Measurements from ENCODE around the gene IFNL4.
A peak's percentile ranks its signal among the peaks of the same experiment; 100 is the strongest.
"Not testable (repeated sequence)": the region's sequence is repeated elsewhere in the genome, so short reads cannot be mapped to it uniquely, and the experiment has no call there.

IFNL4 gene

DNA sequence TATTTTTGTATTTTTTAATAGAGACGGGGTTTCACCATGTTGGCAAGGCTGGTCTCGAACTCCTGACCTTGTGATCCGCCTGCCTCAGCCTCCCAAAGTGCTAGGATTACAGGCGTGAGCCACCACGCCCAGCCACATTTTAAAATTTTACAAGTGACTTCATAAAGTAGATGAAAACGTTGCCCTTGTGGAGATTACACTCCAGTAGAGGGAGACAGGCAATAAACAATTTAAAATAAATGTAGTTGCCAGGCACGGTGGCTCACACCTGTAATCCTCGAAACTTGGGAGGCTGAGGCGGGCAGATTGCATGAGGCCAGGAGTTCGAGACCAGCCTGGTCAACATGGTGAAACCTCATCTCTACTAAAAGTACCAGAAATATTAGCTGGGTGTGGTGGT is 29.5 kb downstream of the IFNL4 start:
- DNase-seq, result peak; percentile 13

DNA sequence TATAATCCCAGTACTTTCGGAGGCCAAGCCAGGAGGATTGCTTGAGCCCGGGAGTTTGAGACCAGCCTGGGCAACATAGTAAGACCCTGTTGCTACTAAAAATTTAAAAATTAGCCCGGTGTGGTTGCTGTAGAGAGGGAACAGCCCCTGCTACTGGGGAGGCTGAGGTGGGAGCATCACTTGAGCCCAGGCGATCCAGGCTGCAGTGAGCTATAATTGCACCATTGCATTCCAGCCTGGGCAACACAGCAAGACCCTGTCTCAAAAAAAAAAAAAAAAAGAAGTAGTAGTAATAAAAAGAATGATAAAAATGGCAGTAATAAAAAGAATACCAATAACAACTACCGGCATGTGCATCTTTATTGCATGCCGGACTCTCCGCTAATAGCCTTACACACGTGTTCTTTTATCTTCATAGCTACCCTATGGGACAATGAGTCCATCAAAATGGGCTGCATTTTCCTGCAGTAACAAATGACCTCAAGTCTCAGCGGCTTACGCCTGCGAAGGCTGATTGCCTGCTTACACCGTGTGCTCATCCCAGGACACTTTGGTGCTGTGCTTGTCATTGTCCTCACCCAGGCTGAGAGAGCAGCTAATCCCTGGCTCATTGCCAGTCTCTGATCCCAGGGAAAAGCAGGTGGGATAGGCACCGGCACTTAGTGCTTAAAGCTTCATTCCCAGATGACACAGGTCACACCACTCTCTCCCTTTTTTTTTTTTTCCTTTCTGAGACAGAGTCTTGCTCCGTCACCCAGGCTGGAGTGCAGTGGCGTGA is 30.2 kb downstream of the IFNL4 start:
- DNase-seq, result no peak

DNA sequence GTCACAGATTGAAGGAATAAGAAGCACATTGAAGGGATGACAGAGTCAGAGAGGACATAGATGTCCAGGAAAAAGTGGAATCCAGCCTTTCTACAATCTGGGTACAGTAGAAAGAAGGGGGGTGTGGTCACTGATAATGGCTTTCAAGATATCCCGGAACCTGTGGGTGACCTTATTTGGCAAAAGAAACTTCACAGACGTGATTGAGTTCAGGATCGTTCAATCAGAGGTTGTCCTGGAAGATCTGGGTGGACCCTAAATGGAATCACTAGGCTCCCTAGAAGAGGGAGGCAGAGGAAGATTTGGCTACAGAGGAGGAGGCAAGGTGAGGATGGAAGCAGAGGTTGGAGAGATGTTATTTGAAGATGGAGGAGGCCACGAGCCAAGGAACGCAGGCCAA is 31.6 kb downstream of the IFNL4 start:
- DNase-seq, result no peak

GRCh38 chr19:39215323-39215722 is 33.3 kb downstream of the IFNL4 start:
- DNase-seq, result not testable (repeated sequence)

DNA sequence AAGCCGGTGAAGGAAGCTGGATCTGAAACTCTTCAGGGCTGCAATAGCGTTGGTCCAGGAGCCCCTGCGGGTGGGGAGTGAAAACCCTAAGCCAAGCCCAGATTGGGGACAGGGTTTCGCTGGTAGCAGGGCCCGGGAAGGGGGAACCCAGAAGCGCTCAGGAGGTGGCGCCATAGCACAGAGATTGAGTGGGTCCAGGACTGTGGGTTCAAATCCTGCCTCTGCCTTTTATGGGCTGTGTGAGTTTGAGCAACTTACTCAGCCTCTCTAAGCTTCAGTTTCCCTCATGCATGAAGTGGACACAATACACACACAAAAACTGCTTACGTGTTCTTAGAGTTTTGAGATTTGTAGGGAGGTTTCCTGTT is 36.3 kb downstream of the IFNL4 start:
- peak; percentile 73 for DNase-seq

DNA sequence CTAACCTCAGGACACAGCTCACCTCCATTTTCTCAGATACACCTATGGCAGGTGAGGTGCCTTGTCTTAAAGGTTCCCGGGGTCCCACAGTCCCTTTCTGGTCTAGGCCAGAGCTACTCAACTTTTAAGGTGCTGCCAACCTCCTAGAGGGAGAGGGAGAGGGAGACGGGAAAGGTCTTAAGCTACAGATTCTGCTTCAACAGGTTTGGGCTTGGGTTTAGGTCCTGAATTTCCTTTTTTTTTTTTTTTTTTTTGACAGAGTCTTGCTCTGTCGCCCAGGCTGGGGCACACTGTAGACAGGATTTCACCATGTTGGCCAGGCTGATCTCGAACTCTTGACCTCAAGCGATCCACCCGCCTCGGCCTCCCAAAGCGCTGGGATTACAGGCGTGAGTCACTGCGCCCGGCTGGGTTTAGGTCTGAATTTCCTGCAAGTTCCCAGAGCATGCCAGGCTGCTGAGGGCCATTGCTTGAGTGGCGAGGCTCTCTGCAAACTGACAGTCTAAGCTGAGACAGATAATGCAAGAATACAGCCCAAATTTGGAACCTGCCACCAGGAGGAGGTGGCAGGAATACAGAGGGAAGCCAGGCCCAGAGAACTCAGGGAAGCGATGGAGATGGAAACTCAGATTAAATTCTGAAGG is 36.8 kb downstream of the IFNL4 start:
- DNase-seq, result no peak

DNA sequence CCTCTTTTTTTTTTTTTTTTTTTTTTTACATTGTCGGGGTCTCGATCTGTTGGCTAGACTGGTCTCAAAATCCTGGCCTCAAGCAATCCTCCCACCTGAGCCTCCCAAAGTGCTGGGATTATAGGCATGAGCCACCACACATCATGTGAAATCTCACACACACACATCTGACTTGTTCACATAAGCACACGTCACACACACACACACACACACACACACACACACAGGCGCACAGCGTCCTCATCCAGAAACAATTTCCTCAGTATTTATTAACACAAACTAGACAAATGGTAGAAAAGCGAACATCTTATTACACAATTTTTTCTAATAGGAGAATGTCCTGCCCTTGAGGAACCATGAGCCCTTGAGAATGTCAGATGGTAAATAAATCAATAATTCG is 39.5 kb downstream of the IFNL4 start:
- no peak for DNase-seq

GRCh38 chr19:39208175-39208795 is 40.4 kb downstream of the IFNL4 start:
- DNase-seq, result no peak

- no peak for DNase-seq
These were observed 41.3 kb downstream of the IFNL4 start for GRCh38 chr19:39207293-39207836.

- DNase-seq, result no peak
These were observed 42.5 kb downstream of the IFNL4 start for GRCh38 chr19:39206122-39206521.

- DNase-seq, result no peak
These were observed 43.2 kb downstream of the IFNL4 start for GRCh38 chr19:39205449-39205764.

DNA sequence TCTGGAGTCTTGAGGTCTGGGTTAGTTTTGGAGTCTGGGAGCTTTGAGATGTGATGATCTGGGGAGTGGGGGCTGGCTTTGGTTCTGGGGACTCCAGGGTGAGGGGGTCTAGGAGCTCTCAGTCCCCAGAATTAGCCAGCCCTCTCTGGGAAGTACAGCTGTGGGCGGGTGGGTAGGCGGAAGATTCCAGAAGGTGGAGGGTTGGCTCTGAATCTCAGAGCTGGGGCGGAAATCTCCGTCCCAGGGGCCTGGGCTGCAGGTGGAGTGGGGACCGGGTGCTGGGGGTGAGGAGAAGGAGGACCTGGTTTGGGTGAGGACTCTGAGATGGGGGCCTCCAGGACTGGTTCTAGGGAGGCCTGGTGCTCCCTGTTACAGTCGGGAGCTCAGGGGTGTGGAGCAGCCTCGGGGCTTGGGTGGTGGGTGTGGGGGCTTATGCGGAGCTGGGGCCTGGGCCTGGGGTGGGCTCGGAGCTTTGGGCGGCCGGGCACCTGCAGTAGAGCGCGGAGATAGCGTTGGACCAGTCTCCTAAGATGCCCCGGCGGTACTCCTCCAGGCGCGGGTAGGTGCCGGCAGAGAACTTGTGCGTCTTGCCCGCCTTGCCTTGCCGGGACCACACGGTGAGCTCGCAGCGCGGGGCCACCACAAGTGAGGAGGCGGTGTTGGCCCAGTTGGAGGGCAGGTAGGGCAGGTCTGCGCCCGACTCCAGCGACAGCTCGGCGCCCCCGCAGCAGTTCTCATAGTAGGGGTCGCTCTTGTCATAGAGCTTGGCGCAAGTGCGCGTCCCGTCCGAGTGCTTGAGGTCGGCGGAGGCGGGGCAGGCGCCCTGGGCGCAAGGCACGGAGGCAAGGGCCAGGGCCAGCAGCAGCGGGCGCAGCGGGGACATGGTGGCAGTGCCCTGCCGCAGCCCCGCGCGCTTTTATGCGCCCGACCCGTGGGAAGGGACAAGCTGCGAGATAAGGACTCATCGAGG is 45.0 kb downstream of the IFNL4 start, which contains the start of gene SYCN:
SYCN (minus strand) TSS at position 892 of the 970 bp plus-strand sequence; CDS start at position 883, 9 bp downstream.
- no peak for DNase-seq

GRCh38 chr19:39202998-39203355 is 45.7 kb downstream of the IFNL4 start:
- DNase-seq, result no peak

- DNase-seq, result no peak
These were observed 47.9 kb downstream of the IFNL4 start for GRCh38 chr19:39200803-39201115.

DNA sequence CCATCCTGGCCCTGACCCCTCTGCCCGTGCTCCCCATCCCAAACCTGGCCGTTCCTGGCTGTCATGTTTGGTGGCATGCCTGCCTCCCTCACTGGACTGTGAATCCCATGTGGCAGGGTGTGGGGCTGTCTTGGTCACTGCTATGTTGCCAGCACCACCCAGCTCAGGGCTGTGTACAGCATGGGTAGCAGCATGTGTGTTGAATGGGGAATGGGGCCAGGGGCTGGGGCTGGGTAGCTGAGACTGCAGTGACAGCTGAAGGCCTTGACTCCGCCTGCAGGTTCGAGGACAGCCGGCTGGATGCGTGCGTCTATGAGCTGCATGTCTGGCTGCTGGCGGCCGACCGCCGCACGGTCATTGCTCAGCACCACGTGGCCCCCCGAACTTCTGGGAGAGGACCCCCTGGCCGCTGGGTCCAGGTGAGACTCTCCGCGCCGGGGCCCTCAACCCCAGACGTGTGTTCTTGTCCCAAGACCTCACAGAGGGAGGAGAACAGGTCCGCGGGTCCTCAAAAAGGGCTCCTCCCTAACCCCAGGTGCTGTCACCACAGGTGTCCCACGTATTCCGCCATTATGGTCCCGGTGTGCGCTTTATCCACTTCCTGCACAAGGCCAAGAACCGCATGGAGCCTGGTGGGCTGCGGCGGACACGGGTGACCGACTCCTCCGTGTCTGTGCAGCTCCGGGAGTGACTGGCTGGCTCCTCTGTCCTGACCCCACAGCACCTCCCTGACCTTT is 48.4 kb downstream of the IFNL4 start:
- no peak for DNase-seq

DNA sequence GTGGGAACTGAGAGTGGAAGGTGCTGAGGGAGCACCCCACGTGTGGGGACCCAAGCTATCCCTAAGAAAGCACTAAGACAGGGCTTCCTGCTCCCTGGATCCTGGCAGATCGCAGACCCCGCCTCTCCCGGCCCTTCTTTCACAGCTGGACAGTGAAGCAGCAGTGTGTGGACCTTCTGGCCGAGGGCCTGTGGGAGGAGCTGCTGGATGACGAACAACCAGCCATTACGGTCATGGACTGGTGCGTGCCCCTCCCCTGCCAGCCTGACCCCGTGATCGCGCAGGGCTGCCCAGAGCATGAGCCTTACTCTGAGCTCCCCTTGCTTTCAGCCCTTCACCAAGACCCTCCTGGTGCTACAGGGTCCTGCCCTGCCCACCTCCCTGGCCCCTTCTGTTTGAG is 49.6 kb downstream of the IFNL4 start:
- no peak for DNase-seq

GRCh38 chr19:39197808-39198207 is 50.8 kb downstream of the IFNL4 start:
- DNase-seq, result no peak

DNA sequence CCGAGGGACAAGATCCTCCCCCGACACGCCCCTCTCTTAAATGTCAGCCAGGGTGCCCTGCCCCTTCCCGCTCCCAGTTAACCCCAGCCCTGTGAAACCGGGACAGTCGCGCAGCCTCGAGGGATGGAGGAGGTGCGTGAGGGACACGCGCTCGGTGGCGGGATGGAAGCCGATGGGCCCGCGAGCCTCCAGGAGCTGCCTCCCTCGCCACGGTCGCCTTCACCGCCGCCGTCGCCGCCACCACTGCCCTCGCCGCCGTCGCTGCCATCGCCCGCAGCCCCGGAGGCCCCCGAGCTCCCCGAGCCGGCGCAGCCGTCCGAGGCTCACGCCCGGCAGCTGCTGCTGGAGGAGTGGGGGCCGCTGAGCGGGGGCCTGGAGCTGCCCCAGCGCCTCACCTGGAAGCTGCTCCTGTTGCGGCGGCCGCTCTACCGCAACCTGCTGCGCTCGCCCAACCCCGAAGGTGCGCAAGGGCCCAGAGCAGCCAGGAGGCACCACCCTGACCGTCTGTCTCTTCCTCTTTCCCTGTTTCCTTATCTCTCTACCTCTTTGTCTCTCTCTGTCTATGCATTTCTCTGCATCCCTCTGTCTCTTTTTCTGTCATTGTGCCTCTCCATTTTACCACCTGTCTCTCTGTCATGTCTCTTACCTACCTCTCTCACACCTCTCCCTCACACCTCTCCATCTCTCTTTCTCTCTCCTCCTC is 51.6 kb downstream of the IFNL4 start, which contains the start of gene NCCRP1:
NCCRP1 (plus strand) TSS at position 105 of the 703 bp plus-strand sequence; CDS start at position 124, 19 bp downstream.
- DNase-seq, result no peak

DNA sequence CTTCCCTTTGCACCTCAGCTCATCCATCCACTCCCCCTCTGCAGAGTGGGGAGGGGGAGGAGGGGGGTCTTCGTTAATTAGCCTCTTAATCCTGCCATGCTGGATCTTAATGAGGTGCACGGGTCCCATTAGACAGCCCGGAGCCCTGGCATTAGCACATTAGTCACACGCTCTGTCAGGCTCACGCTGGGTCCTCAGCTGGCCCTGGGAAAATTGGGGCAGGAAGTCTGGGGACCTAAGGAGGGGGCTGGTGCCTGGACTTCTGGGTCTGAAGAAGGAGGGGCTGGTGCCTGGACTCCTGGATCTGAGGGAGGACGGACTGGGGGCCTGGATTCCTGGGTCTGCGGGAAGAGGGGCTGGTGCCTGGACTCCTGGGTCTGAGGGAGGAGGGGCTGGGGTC is 52.3 kb downstream of the IFNL4 start:
- DNase-seq, result no peak

Data from CD4-positive, alpha-beta T cell treated with Interleukin-17A for 1 hour (primary cell).